IMR-90 (cell line): ENCODE results near the gene CD6.

Experiments used
- BHLHE40 ChIP-seq: fragments of 150-350 bp; IDR thresholded peaks from 2 replicates; pipeline ENCODE4 v1.6.1; 2016; ENCODE audit warnings: mild to moderate bottlenecking, low read depth, low read length
- CTCF ChIP-seq: conservative IDR thresholded peaks from 2 replicates; pipeline ENCODE4 v1.5.1; 2012; ENCODE audit warnings: mild to moderate bottlenecking, low read depth, low read length, improper control_type of control experiment
- FOS ChIP-seq: fragments of 150-350 bp; IDR thresholded peaks from 2 replicates; pipeline ENCODE4 v1.6.1; 2016; ENCODE audit warnings: low read depth, low read length
- MAFK ChIP-seq: IDR thresholded peaks from 2 replicates; pipeline ENCODE4 v1.6.1; 2012; ENCODE audit warnings: low read depth, low read length, improper control_type of control experiment
- MAZ ChIP-seq: IDR thresholded peaks from 2 replicates; pipeline ENCODE4 v1.6.1; 2012; ENCODE audit warnings: low read depth, mild to moderate bottlenecking, low read length, improper control_type of control experiment, moderate library complexity, borderline replicate concordance
- POLR2A ChIP-seq: IDR thresholded peaks from 2 replicates; pipeline ENCODE4 v1.6.1; 2012; ENCODE audit warnings: mild to moderate bottlenecking, low read depth, low read length
- RAD21 ChIP-seq: IDR thresholded peaks from 2 replicates; pipeline ENCODE4 v1.6.1; 2012; ENCODE audit warnings: low read length, improper control_type of control experiment
- RCOR1 ChIP-seq: IDR thresholded peaks from 2 replicates; pipeline ENCODE4 v1.6.1; 2012; ENCODE audit warnings: mild to moderate bottlenecking, low read length, improper control_type of control experiment; ENCODE audit not compliant: insufficient replicate concordance

- no peak for TF ChIP-seq CTCF
- no peak for TF ChIP-seq MAZ
- no peak for TF ChIP-seq RCOR1
- TF ChIP-seq RAD21: no peak
- TF ChIP-seq POLR2A: no peak
- peak; percentile 73 for TF ChIP-seq MAFK
- no peak for TF ChIP-seq BHLHE40
- no peak for TF ChIP-seq FOS
Measured at GRCh38 chr11:60984149-60984548, 12.7 kb downstream of the CD6 start.
